K562 (cell line): ENCODE measurements around the gene NPDC1. TPM values are rescaled to one million over a fixed set of nuclear protein-coding genes. Genes with fewer than 3 reads are reported as not detected.

ENCODE experiments used
- CBFA2T3 ChIP-seq: fragments of 450-650 bp; IDR thresholded peaks from 2 replicates; pipeline ENCODE4 v1.6.1; 2017
- ETV1 ChIP-seq: fragments of 450-650 bp; conservative IDR thresholded peaks from 2 replicates; pipeline ENCODE4 v1.6.1; 2016; ENCODE audit warnings: missing genetic modification characterization, control low read depth, low read depth, missing compliant biosample characterization
- GATA2 ChIP-seq: sonication (generic); formaldehyde crosslinking; IDR thresholded peaks from 2 replicates; pipeline ENCODE4 v1.4.0; 2020; ENCODE audit warnings: mild to moderate bottlenecking, missing genetic modification reagents
- GATAD2A ChIP-seq: fragments of 450-650 bp; IDR thresholded peaks from 2 replicates; pipeline ENCODE4 v1.6.1; 2017
- MAZ ChIP-seq, 2 experiments: fragments of 450-650 bp in 1 of 2; sonication (generic) in 1 of 2; formaldehyde crosslinking; IDR thresholded peaks in 1 of 2; conservative IDR thresholded peaks in 1 of 2; 2 replicates each; pipeline versions ENCODE4 v1.4.0 to v1.5.0; 2020; ENCODE audit warnings: mild to moderate bottlenecking in 1 of 2, missing genetic modification reagents in 1 of 2
- MEIS2 ChIP-seq: fragments of 450-650 bp; IDR thresholded peaks from 2 replicates; pipeline ENCODE4 v1.6.1; 2014; ENCODE audit warnings: mild to moderate bottlenecking; ENCODE audit not compliant: partially characterized antibody
- NFIX ChIP-seq: fragments of 250-450 bp; sonication (Bioruptor Pico); IDR thresholded peaks from 2 replicates; pipeline ENCODE4 v1.4.0; 2020; ENCODE audit warnings: low read depth, mild to moderate bottlenecking, moderate library complexity
- RAD51 ChIP-seq: fragments of 450-650 bp; IDR thresholded peaks from 2 replicates; pipeline ENCODE4 v1.7.1; 2016; ENCODE audit warnings: low read depth, mild to moderate bottlenecking, borderline replicate concordance
- RBFOX2 ChIP-seq: fragments of 200-400 bp; formaldehyde crosslinking; IDR thresholded peaks from 2 replicates; pipeline ENCODE4 v1.6.1; 2017; ENCODE audit warnings: low read depth, mild to moderate bottlenecking, low read length, moderate library complexity
- RFX1 ChIP-seq: fragments of 450-650 bp; IDR thresholded peaks from 2 replicates; pipeline ENCODE4 v1.6.1; 2016; ENCODE audit warnings: mild to moderate bottlenecking, moderate library complexity
- SMARCA4 ChIP-seq: fragments of 450-650 bp; IDR thresholded peaks from 2 replicates; pipeline ENCODE4 v1.6.1; 2016
- SP1 ChIP-seq: sonication (generic); formaldehyde crosslinking; IDR thresholded peaks from 2 replicates; pipeline ENCODE4 v1.8.1; 2022; ENCODE audit warnings: mild to moderate bottlenecking, missing genetic modification reagents
- TAL1 ChIP-seq: fragments of 450-650 bp; IDR thresholded peaks from 2 replicates; pipeline ENCODE4 v1.6.1; 2016; ENCODE audit warnings: mild to moderate bottlenecking
- THRAP3 ChIP-seq: fragments of 450-650 bp; IDR thresholded peaks from 2 replicates; pipeline ENCODE4 v1.6.1; 2016; ENCODE audit warnings: mild to moderate bottlenecking, inconsistent platforms, borderline replicate concordance
- TSHZ1 ChIP-seq: fragments of 250-450 bp; sonication (Bioruptor Pico); IDR thresholded peaks from 2 replicates; pipeline ENCODE4 v1.4.0; 2020; ENCODE audit warnings: mild to moderate bottlenecking, moderate library complexity
- ZBTB17 ChIP-seq: fragments of 450-650 bp; formaldehyde crosslinking; IDR thresholded peaks from 2 replicates; pipeline ENCODE4 v1.4.0; 2020; ENCODE audit warnings: mild to moderate bottlenecking
- ZNF175 ChIP-seq: fragments of 200-800 bp; sonication (Bioruptor generic); IDR thresholded peaks from 2 replicates; pipeline ENCODE4 v1.6.1; 2016; ENCODE audit warnings: low read depth, mild to moderate bottlenecking, missing genetic modification characterization, missing compliant biosample characterization
- ZNF644 ChIP-seq: fragments of 200-800 bp; sonication (Bioruptor generic); IDR thresholded peaks from 2 replicates; pipeline ENCODE4 v1.6.1; 2016; ENCODE audit warnings: low read depth, missing genetic modification characterization, missing compliant biosample characterization
- polyA plus RNA-seq, 8 experiments: library from polyadenylated mRNA; depleted of rRNA in 4 of 8; stranded (reverse) in 5 of 8; unstranded in 3 of 8; fragments of >200 nt; fragmentation: Nextera tagmentation in 2 of 8; fragmentation: Illumina TruSeq in 1 of 8; extraction: Ambion mirVana in 2 of 8; extraction: Trizol in 1 of 8; gene quantifications; 2 replicates each; pipeline versions ENCODE4 v1.2.1 to v1.2.3, GENCODE V29; 2011 to 2014; ENCODE audit warnings: inconsistent platforms in 1 of 8, missing spikeins in 1 of 8
- total RNA-seq, 7 experiments: library from RNA; depleted of rRNA in 6 of 7; stranded (reverse); fragments of >200 nt in 6 of 7; fragmentation: Illumina TruSeq in 2 of 7; extraction: Trizol in 2 of 7; gene quantifications; 2 replicates each; pipeline versions ENCODE4 v1.2.1 to v1.2.3, GENCODE V29; 2011 to 2021; ENCODE audit warnings: low replicate concordance in 1 of 7
- TF ChIP-seq, protein P1 (sequence below): fragments of 250-450 bp; sonication (Bioruptor Pico); IDR thresholded peaks from 2 replicates; pipeline ENCODE4 v1.4.0; 2020
- TF ChIP-seq, protein P2 (sequence below): fragments of 250-450 bp; sonication (Bioruptor Pico); IDR thresholded peaks from 2 replicates; pipeline ENCODE4 v1.5.0; 2021; ENCODE audit warnings: mild to moderate bottlenecking, moderate library complexity

Gene NPDC1
- total and polyA plus RNA-seq, 9 of the 15 experiments (the other 6 are each of a cell fraction or from before 2014, with no cell fraction given) = 0.06 to 2.1 (median 0.53) TPM; not detected in 3

DNA sequence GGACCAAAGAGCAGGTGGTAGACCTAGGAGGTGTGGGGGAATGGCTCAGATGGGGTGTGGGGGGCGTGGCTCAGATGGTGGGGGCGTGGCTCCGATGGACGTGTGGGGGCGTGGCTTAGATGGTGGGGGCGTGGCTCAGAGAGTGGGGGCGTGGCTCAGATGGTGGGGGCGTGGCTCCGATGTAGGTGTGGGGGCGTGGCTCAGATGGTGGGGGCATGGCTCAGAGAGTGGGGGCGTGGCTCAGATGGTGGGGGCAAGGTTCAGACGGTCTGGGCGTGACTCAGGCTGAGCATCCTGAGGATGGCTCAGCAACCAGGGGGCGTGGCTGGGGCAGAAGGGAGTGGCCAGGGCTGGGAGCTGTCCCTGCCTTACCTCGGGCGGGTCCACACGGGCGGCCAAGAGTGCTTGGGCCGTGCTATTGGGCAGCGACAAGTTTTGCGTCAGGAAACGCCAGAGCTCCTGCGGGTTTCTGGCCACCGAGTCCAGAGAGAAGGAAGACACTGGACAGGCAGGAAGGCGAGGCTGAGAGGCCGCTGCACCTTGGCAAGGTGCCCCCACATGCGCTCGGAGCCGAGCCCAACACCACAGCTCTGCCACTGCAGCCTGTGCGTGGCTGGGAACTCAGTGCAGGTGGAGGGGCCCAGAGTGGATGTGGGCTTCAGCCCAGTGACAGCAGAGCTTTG lies 23.9 kb downstream of the NPDC1 start (continued):
- TF ChIP-seq SP1 (CRISPR knock-in tag) (peak; percentile 96), TSHZ1 (no peak), MAZ (CRISPR knock-in tag; conservative IDR thresholded peaks at IDR 0.05 in 1 of 2, IDR thresholded peaks at IDR 0.05 in 1 of 2) (peak; percentile 55 to 77; a peak in 2 of 4 replicates), RAD51 (no peak), MEIS2 (no peak), CBFA2T3 (no peak), ETV1 (tag) (no peak), ZNF175 (no peak), THRAP3 (no peak), TAL1 (no peak), GATA2 (CRISPR knock-in tag) (no peak), GATAD2A (no peak), SMARCA4 (no peak), ZNF644 (no peak), RFX1 (no peak), NFIX (CRISPR knock-in tag) (no peak), ZBTB17 (CRISPR knock-in tag) (no peak), RBFOX2 (no peak)
- TF ChIP-seq, protein P1, sequence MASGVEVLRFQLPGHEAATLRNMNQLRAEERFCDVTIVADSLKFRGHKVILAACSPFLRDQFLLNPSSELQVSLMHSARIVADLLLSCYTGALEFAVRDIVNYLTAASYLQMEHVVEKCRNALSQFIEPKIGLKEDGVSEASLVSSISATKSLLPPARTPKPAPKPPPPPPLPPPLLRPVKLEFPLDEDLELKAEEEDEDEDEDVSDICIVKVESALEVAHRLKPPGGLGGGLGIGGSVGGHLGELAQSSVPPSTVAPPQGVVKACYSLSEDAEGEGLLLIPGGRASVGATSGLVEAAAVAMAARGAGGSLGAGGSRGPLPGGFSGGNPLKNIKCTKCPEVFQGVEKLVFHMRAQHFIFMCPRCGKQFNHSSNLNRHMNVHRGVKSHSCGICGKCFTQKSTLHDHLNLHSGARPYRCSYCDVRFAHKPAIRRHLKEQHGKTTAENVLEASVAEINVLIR (CRISPR knock-in tag) = no peak
- TF ChIP-seq, protein P2, sequence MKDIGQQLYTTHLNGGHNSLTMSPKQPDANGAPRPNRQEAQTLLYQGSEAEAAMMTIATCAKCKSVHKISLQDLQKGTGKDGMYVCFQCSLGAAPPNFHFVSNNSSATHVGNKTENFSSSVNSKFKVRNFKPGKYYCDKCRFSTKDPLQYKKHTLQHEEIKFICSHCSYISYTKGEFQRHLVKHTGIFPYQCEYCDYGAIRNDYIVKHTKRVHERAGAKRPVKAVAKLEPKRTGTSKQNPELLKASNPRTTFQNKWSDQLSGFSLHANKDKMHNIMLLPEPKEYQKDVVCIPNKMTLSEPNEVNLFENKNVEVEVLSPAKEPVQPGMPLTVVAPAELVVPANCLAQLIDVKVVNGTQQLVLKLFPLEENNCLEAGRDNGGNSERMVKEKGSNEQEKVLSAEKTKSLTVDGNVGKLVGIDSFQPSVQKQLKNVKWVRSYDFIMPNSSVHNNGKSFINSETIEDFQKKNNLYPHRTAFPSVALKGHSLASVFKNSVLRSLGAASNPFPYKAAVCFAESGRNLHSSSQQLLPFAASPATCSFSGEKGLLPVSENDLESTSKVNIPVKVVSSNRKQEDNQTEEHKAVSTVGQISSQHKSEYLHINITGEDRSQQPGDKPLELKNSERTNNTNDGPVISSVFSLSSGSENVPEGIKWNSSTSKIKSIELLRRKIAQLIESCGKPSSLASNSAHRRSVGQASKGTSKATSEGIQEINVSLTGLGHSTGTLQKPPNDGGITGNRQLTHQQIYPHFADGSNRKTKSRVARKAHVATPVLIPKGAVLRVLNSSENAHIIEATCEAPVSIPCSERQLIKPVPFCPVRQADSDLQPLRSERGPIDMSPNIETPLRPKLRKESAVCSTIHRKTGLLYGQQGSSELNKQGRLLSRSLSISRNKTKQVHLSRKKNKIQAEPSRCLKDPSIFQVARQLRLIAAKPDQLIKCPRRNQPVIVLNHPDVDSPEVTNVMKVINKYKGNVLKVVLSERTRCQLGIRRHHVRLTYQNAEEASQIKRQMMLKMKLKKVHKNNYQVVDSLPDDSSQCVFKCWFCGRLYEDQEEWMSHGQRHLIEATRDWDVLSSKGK = no peak
